Panc1 (cell line): ENCODE measurements around the gene KCTD1. TPM values are rescaled to one million over a fixed set of nuclear protein-coding genes. Genes with fewer than 3 reads are reported as not detected.

Source experiments
- ATAC-seq: fragments of 200-7000 bp; cut with Tn5 transposase; 2 replicates; pipeline ENCODE4 v1.9.1; 2020; ENCODE audit warnings: mild to moderate bottlenecking, moderate library complexity
- BruUV-seq: library from RNA; stranded (reverse); fragments of 400-500 nt; replicated peaks from 2 replicates; lab custom pipeline; 2021; lab: Mats Ljungman, UMichigan
- CTCF ChIA-PET: fragments of 300-600 bp; sonication (Branson Sonifier 250); formaldehyde crosslinking; loops from one replicate; lab custom pipeline; 2022; ENCODE audit warnings: antibody characterized with exemption; lab: Charles Lee
- POLR2A ChIA-PET: fragments of 300-600 bp; sonication (Branson Sonifier 250); formaldehyde crosslinking; loops from one replicate; lab custom pipeline; 2022; ENCODE audit warnings: antibody characterized with exemption; lab: Charles Lee
- DNase-seq: peaks from one replicate; pipeline ENCODE4 v3.0.0-alpha.2; 2010; ENCODE audit warnings: low read depth, low spot score
- H3K27ac ChIP-seq: 2 replicates; pipeline ENCODE4 v1.5.1; 2011; ENCODE audit warnings: mild to moderate bottlenecking, low read length, inconsistent platforms
- H3K27me3 ChIP-seq: fragments of 200-500 bp; sonication (Bioruptor generic); 2 replicates; pipeline ENCODE4 v1.6.0; 2014; ENCODE audit warnings: low read length, inconsistent platforms; ENCODE audit not compliant: control insufficient read depth, insufficient read depth
- H3K36me3 ChIP-seq: fragments of 200-500 bp; sonication (Bioruptor generic); 2 replicates; pipeline ENCODE4 v1.5.1; 2014; ENCODE audit warnings: inconsistent platforms, mild to moderate bottlenecking, low read length, moderate library complexity; ENCODE audit not compliant: control insufficient read depth, insufficient read depth
- H3K4me1 ChIP-seq: 2 replicates; pipeline ENCODE4 v1.5.1; 2011; ENCODE audit warnings: inconsistent platforms, mild to moderate bottlenecking, low read length, moderate library complexity; ENCODE audit not compliant: control insufficient read depth, insufficient read depth
- H3K4me3 ChIP-seq, 2 experiments: 2 replicates each; pipeline ENCODE4 v1.5.1; 2011 to 2012; ENCODE audit warnings: low read depth in 2 of 2, low read length in 2 of 2, mild to moderate bottlenecking in 2 of 2, inconsistent platforms in 1 of 2, moderate library complexity in 1 of 2
- H3K9me3 ChIP-seq: fragments of 200-500 bp; sonication (Bioruptor generic); 2 replicates; pipeline ENCODE4 v1.5.1; 2014; ENCODE audit warnings: low read depth, mild to moderate bottlenecking, inconsistent platforms, low read length, moderate library complexity; ENCODE audit not compliant: control insufficient read depth, insufficient read depth
- CTCF ChIP-seq: fragments of 450-650 bp; IDR thresholded peaks from 2 replicates; pipeline ENCODE4 v1.5.1; 2017; ENCODE audit warnings: mild to moderate bottlenecking
- POLR2AphosphoS5 ChIP-seq: IDR thresholded peaks from 2 replicates; pipeline ENCODE4 v1.6.1; 2012; ENCODE audit warnings: mild to moderate bottlenecking, low read depth, low read length, moderate library complexity
- SIN3A ChIP-seq: IDR thresholded peaks from 2 replicates; pipeline ENCODE4 v1.6.1; 2012; ENCODE audit warnings: low read depth, mild to moderate bottlenecking, low read length, moderate library complexity, borderline replicate concordance; ENCODE audit not compliant: insufficient read depth
- TCF7L2 ChIP-seq: IDR thresholded peaks from 2 replicates; pipeline ENCODE4 v1.6.1; 2011; ENCODE audit warnings: mild to moderate bottlenecking, low read depth, low read length, inconsistent platforms
- in situ Hi-C: cut with HindIII; loops from 2 replicates; pipeline ENCODE4 v1.10.0; 2016; ENCODE audit warnings: low sequenced_read_pairs, low pct_unique_long_range_greater_than_20kb
- intact Hi-C: fragments of 100-400 bp; cut with micrococcal nuclease; formaldehyde crosslinking; loops from one replicate; pipeline ENCODE4 v1.10.0; 2022; ENCODE audit not compliant: unreplicated experiment
- total RNA-seq: library from RNA; stranded (reverse); gene quantifications from one replicate; pipeline ENCODE4 v1.2.1, GENCODE V29; 2021; ENCODE audit not compliant: unreplicated experiment
- TF ChIP-seq, protein P1 (sequence below), 2 experiments: IDR thresholded peaks; 2 replicates each; pipeline ENCODE4 v1.6.1; 2011 to 2012; ENCODE audit warnings: low read depth in 2 of 2, control low read depth in 1 of 2, low read length in 1 of 2, mild to moderate bottlenecking in 1 of 2, moderate library complexity in 1 of 2; ENCODE audit not compliant: insufficient read depth in 1 of 2

KCTD1 gene
- total RNA-seq, 1 experiment from 2014 or later: 34.4 TPM

- no peak overlapping the region for H3K27ac ChIP-seq
- no peak for ATAC-seq
- no peak for DNase-seq
- no peaks in the 10 kb centered on the region; the same call in 1 of the 2 replicates for H3K36me3 ChIP-seq
- CTCF ChIA-PET: no interaction called here
- POLR2A ChIA-PET: no interaction called here
- no peak overlapping the region for H3K4me3 ChIP-seq
- TF ChIP-seq POLR2AphosphoS5 (no peak), TCF7L2 (no peak), SIN3A (no peak), CTCF (no peak)
- TF ChIP-seq, protein P1, sequence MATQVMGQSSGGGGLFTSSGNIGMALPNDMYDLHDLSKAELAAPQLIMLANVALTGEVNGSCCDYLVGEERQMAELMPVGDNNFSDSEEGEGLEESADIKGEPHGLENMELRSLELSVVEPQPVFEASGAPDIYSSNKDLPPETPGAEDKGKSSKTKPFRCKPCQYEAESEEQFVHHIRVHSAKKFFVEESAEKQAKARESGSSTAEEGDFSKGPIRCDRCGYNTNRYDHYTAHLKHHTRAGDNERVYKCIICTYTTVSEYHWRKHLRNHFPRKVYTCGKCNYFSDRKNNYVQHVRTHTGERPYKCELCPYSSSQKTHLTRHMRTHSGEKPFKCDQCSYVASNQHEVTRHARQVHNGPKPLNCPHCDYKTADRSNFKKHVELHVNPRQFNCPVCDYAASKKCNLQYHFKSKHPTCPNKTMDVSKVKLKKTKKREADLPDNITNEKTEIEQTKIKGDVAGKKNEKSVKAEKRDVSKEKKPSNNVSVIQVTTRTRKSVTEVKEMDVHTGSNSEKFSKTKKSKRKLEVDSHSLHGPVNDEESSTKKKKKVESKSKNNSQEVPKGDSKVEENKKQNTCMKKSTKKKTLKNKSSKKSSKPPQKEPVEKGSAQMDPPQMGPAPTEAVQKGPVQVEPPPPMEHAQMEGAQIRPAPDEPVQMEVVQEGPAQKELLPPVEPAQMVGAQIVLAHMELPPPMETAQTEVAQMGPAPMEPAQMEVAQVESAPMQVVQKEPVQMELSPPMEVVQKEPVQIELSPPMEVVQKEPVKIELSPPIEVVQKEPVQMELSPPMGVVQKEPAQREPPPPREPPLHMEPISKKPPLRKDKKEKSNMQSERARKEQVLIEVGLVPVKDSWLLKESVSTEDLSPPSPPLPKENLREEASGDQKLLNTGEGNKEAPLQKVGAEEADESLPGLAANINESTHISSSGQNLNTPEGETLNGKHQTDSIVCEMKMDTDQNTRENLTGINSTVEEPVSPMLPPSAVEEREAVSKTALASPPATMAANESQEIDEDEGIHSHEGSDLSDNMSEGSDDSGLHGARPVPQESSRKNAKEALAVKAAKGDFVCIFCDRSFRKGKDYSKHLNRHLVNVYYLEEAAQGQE (IDR thresholded peaks at IDR 0.05; ENCODE audit: insufficient read depth in 1 of 2, low read depth in 2 of 2, low read length in 1 of 2): no peak
- H3K27me3 ChIP-seq: no peaks in the 10 kb centered on the region
- intact Hi-C loops: no loop called here
- BruUV-seq: no TSS peak
- H3K9me3 ChIP-seq: no peaks in the 10 kb centered on the region
- in situ Hi-C loops: no loop called here
- H3K4me1 ChIP-seq: peaks cover 18% of the 10 kb centered on the region
These were observed 45.0 kb downstream of the KCTD1 start for GRCh38 chr18:26503382-26503781.

DNA sequence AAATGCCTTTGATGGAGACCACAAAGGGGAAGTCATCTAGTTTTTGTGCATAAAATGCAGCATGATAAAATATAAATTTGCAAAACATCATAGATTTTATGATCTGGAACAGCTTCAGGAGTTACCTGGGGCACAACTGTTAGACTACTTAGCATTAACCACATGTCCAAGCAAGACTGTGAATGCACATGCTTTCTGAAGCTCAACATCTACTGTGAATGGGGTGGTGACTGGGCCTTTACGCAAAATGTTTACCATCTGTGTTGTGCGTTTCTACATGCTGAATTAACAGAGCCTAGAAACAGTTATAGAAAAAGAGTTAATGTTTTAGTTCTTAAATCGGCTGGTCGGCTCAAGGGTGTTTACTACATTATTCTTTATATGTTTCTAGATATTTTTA, 45.5 kb downstream of the KCTD1 start:
- no peaks in the 10 kb centered on the region for H3K9me3 ChIP-seq
- no peak for ATAC-seq
- TF ChIP-seq CTCF (no peak), TCF7L2 (no peak)
- ChIA-PET POLR2A (no interaction called here), CTCF (no interaction called here)
- no peaks in the 10 kb centered on the region; the same call in 1 of the 2 replicates for H3K36me3 ChIP-seq
- no peaks in the 10 kb centered on the region for H3K27me3 ChIP-seq
- no peak for DNase-seq
- H3K4me1 ChIP-seq: peaks cover 14% of the 10 kb centered on the region
- no TSS peak for BruUV-seq
- H3K27ac ChIP-seq: peak overlapping the region; percentile 36; the same call in 1 of the 2 replicates
- in situ Hi-C loops: no loop called here
- H3K4me3 ChIP-seq: no peak overlapping the region
- intact Hi-C loops: no loop called here
